HUES48 (cell line): Measurements from ENCODE around the gene ID2.

Source experiments
- H3K27ac ChIP-seq: one replicate; pipeline ENCODE4 v1.7.0; 2013; ENCODE audit warnings: low read depth, low read length, inconsistent platforms
- H3K27me3 ChIP-seq: 2 replicates; pipeline ENCODE4 v1.6.1; 2013; ENCODE audit warnings: mild to moderate bottlenecking, low read length; ENCODE audit not compliant: control insufficient read depth, insufficient read depth
- H3K36me3 ChIP-seq: 2 replicates; pipeline ENCODE4 v1.6.1; 2013; ENCODE audit warnings: low read length; ENCODE audit not compliant: control insufficient read depth, insufficient read depth
- H3K4me1 ChIP-seq: 2 replicates; pipeline ENCODE4 v1.6.1; 2013; ENCODE audit warnings: mild to moderate bottlenecking, low read length; ENCODE audit not compliant: control insufficient read depth, insufficient read depth
- H3K4me3 ChIP-seq: 2 replicates; pipeline ENCODE4 v1.5.1; 2013; ENCODE audit warnings: mild to moderate bottlenecking, low read depth, low read length
- H3K9ac ChIP-seq: 2 replicates; pipeline ENCODE4 v1.6.1; 2013; ENCODE audit warnings: mild to moderate bottlenecking, low read depth, low read length, moderate library complexity
- H3K9me3 ChIP-seq: 2 replicates; pipeline ENCODE4 v1.6.1; 2013; ENCODE audit warnings: low read length; ENCODE audit not compliant: control insufficient read depth, insufficient read depth

ID2 gene

GRCh38 chr2:8641301-8641965 lies 40.4 kb upstream of the ID2 start:
- Histone ChIP-seq H3K9ac (no peak overlapping the region), H3K4me1 (peaks cover 35% of the 10 kb centered on the region), H3K27me3 (peaks cover 19% of the 10 kb centered on the region), H3K27ac (peak overlapping the region; percentile 88), H3K4me3 (no peak overlapping the region), H3K36me3 (no peaks in the 10 kb centered on the region), H3K9me3 (no peaks in the 10 kb centered on the region)

GRCh38 chr2:8642366-8643068 lies 39.3 kb upstream of the ID2 start:
- peaks cover 25% of the 10 kb centered on the region for H3K4me1 ChIP-seq
- peaks cover 19% of the 10 kb centered on the region for H3K27me3 ChIP-seq
- H3K4me3 ChIP-seq, result no peak overlapping the region
- peak overlapping the region; percentile 88 for H3K27ac ChIP-seq
- no peak overlapping the region for H3K9ac ChIP-seq
- H3K9me3 ChIP-seq, result no peaks in the 10 kb centered on the region
- no peaks in the 10 kb centered on the region for H3K36me3 ChIP-seq

GRCh38 chr2:8643250-8643995 lies 38.4 kb upstream of the ID2 start:
- peaks cover 18% of the 10 kb centered on the region for H3K4me1 ChIP-seq
- no peaks in the 10 kb centered on the region for H3K9me3 ChIP-seq
- H3K27me3 ChIP-seq, result peaks cover 13% of the 10 kb centered on the region
- no peak overlapping the region for H3K4me3 ChIP-seq
- peak overlapping the region; percentile 88 for H3K27ac ChIP-seq
- H3K9ac ChIP-seq, result no peak overlapping the region
- no peaks in the 10 kb centered on the region for H3K36me3 ChIP-seq

- Histone ChIP-seq H3K27ac (no peak overlapping the region), H3K4me3 (no peak overlapping the region), H3K9ac (no peak overlapping the region)
These were observed 37.9 kb upstream of the ID2 start for GRCh38 chr2:8643996-8644356.

GRCh38 chr2:8644605-8645175 lies 37.2 kb upstream of the ID2 start:
- Histone ChIP-seq H3K9me3 (0 out of 2 replicates have a peak, but pooled peaks cover 2% of the 10 kb centered on the region), H3K27me3 (peaks cover 6% of the 10 kb centered on the region; the same call in 1 of the 2 replicates), H3K4me1 (peaks cover 18% of the 10 kb centered on the region), H3K4me3 (no peak overlapping the region), H3K36me3 (no peaks in the 10 kb centered on the region), H3K9ac (no peak overlapping the region), H3K27ac (no peak overlapping the region)

More at GRCh38 chr2:8643996-8644356, 37.9 kb upstream of the ID2 start:
- Histone ChIP-seq H3K27me3 (peaks cover 13% of the 10 kb centered on the region), H3K4me1 (peaks cover 18% of the 10 kb centered on the region), H3K36me3 (no peaks in the 10 kb centered on the region), H3K9me3 (no peaks in the 10 kb centered on the region)

GRCh38 chr2:8645176-8645831 lies 36.6 kb upstream of the ID2 start:
- no peak overlapping the region for H3K9ac ChIP-seq
- no peak overlapping the region for H3K4me3 ChIP-seq
- H3K27ac ChIP-seq, result no peak overlapping the region

GRCh38 chr2:8646731-8647461 lies 35.0 kb upstream of the ID2 start:
- Histone ChIP-seq H3K9me3 (0 out of 2 replicates have a peak, but pooled peaks cover 2% of the 10 kb centered on the region), H3K9ac (no peak overlapping the region), H3K36me3 (no peaks in the 10 kb centered on the region), H3K27ac (no peak overlapping the region), H3K4me1 (peaks cover 10% of the 10 kb centered on the region), H3K27me3 (no peaks in the 10 kb centered on the region), H3K4me3 (no peak overlapping the region)

More at GRCh38 chr2:8645176-8645831, 36.6 kb upstream of the ID2 start:
- H3K27me3 ChIP-seq, result peaks cover 4% of the 10 kb centered on the region; the same call in 1 of the 2 replicates
- 0 out of 2 replicates have a peak, but pooled peaks cover 2% of the 10 kb centered on the region for H3K9me3 ChIP-seq
- H3K36me3 ChIP-seq, result no peaks in the 10 kb centered on the region
- peaks cover 18% of the 10 kb centered on the region for H3K4me1 ChIP-seq

GRCh38 chr2:8647462-8647857 lies 34.4 kb upstream of the ID2 start:
- Histone ChIP-seq H3K9me3 (0 out of 2 replicates have a peak, but pooled peaks cover 2% of the 10 kb centered on the region), H3K9ac (no peak overlapping the region), H3K36me3 (no peaks in the 10 kb centered on the region), H3K4me3 (no peak overlapping the region), H3K27me3 (no peaks in the 10 kb centered on the region), H3K27ac (no peak overlapping the region), H3K4me1 (peaks cover 5% of the 10 kb centered on the region)

GRCh38 chr2:8648441-8649213 lies 33.2 kb upstream of the ID2 start:
- Histone ChIP-seq H3K9ac (no peak overlapping the region), H3K4me1 (no peaks in the 10 kb centered on the region), H3K27ac (no peak overlapping the region), H3K4me3 (no peak overlapping the region), H3K27me3 (no peaks in the 10 kb centered on the region), H3K36me3 (no peaks in the 10 kb centered on the region), H3K9me3 (0 out of 2 replicates have a peak, but pooled peaks cover 2% of the 10 kb centered on the region)
